Mucosa of stomach (tissue), 1 donor: ENCODE data around the gene GPHB5.
"Not testable (repeated sequence)": the region's sequence is repeated elsewhere in the genome, so short reads cannot be mapped to it uniquely, and the experiment has no call there.

Experiments
- H3K27me3 ChIP-seq: one replicate; pipeline ENCODE4 v1.7.0; 2013; ENCODE audit warnings: mild to moderate bottlenecking, low read length; ENCODE audit not compliant: control insufficient read depth, insufficient read depth
- H3K36me3 ChIP-seq: one replicate; pipeline ENCODE4 v1.7.0; 2013; ENCODE audit warnings: low read length; ENCODE audit not compliant: control insufficient read depth, insufficient read depth
- H3K4me1 ChIP-seq: one replicate; pipeline ENCODE4 v1.7.0; 2013; ENCODE audit warnings: mild to moderate bottlenecking, low read length; ENCODE audit not compliant: control insufficient read depth, insufficient read depth
- H3K4me3 ChIP-seq: one replicate; pipeline ENCODE4 v1.7.0; 2013; ENCODE audit warnings: low read length
- H3K9ac ChIP-seq: one replicate; pipeline ENCODE4 v1.7.0; 2013; ENCODE audit warnings: mild to moderate bottlenecking, low read length, moderate library complexity
- H3K9me3 ChIP-seq: one replicate; pipeline ENCODE4 v1.7.0; 2013; ENCODE audit warnings: mild to moderate bottlenecking, low read length, moderate library complexity; ENCODE audit not compliant: control insufficient read depth
- donor health status: Pancreatic carcinoma.

Gene GPHB5

DNA sequence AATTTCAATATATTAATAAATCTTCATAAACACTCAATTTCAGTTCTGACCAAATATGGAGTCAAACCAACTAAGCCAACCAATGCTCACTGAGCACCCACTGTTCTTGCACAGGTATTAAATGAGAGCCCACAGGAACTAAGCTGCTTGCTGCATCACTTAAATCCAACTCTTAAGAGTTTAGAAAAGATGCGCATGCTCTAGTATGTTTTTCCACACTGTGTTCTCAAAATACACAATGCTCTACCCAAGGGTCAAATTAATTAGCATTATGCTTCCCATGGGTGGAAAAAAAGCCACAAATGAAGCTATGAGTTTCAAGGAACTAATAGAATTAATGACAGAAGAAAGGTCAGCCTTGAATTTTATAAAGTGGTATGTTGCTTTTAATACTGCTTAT is 3.7 kb upstream of the GPHB5 start:
- H3K36me3 ChIP-seq, result no peaks in the 10 kb centered on the region
- H3K9ac ChIP-seq, result no peak overlapping the region
- H3K27me3 ChIP-seq, result no peaks in the 10 kb centered on the region
- no peaks in the 10 kb centered on the region for H3K4me1 ChIP-seq
- H3K9me3 ChIP-seq, result no peaks in the 10 kb centered on the region
- no peak overlapping the region for H3K4me3 ChIP-seq

DNA sequence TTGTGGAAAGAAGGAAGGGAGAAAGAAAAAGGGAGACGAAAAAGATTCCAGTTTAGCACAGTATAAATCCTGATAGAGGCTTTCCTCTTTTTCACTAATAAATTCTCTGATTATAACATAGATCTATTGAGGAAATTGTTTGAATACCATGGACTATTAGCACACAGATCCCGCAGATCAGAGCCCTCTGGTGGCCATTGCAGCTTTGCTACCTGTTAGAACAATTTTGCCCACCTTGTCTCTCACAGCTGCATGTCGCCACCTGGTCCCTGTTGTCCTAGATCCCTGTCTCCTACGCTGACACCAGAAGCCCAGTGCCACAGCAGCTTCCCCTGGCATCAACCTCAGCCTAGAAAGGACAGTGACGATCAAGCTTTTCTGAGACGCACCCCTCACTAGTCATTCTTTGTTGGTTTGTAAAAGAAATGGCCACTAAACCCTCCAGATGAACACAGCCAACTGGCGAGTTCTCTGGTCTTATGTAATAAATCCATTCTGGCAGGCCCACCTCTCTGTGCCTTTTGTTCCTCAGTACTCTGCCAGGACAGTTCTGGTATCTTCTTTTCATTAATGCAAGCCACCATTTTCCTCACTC is 9.9 kb downstream of the GPHB5 start:
- H3K4me3 ChIP-seq, result no peak overlapping the region

DNA sequence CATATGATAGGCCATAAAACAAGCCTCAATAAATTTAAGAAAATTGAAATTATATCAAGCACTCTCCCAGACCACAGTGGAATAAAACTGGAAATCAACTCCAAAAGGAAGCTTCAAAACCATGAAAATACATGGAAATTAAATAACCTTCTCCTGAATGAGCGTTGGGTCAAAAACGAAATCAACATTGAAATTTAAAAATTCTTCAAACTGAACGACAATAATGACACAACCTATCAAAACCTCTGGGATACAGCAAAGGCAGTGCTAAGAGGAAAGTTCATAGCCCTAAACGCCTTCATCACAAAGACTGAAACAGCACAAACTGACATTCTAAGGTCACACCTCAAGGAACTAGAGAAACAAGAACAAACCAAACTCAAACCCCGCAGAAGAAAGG is 14.3 kb downstream of the GPHB5 start:
- H3K9me3 ChIP-seq, H3K27me3 ChIP-seq, H3K9ac ChIP-seq, H3K4me1 ChIP-seq, H3K36me3 ChIP-seq, H3K4me3 ChIP-seq: not testable (repeated sequence)

More for the DNA sequence above, 9.9 kb downstream of the GPHB5 start:
- H3K27me3 ChIP-seq, result no peaks in the 10 kb centered on the region
- H3K9me3 ChIP-seq, result no peaks in the 10 kb centered on the region
- no peaks in the 10 kb centered on the region for H3K36me3 ChIP-seq
- H3K4me1 ChIP-seq, result no peaks in the 10 kb centered on the region
- H3K9ac ChIP-seq, result no peak overlapping the region

DNA sequence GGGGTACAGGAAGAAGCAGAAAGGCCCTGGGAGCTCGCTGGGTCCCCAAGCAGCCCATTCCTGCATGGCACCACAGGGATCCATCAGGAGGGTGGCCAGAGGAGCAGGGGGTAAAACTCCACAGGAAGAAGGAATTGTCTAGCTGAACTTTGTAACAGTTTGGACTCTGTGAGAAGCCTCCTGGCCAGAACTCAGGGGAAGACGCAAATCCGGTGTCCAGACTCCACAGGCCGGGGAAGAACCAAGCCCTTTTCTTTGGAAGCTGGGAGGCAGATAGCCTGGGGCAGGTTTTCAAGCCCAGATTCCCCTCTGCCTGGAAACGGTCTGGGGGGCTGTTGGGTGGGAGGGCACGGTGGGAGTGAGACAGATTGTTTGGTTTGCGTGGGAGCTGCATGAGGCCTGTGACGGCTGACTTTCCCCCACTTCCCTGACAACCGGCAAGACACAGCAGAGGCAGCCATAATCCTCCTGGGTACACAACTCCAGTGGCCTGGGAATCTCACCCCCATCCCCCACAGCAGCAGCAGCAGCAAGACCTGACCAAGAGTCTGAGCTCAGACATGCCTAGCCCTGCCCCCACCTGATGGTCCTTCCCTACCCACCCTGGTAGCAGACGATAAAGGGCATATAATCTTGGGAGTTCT is 16.7 kb downstream of the GPHB5 start:
- Histone ChIP-seq H3K27me3 (no peaks in the 10 kb centered on the region), H3K4me1 (no peaks in the 10 kb centered on the region), H3K36me3 (no peaks in the 10 kb centered on the region), H3K9ac (no peak overlapping the region), H3K4me3 (no peak overlapping the region), H3K9me3 (no peaks in the 10 kb centered on the region)

DNA sequence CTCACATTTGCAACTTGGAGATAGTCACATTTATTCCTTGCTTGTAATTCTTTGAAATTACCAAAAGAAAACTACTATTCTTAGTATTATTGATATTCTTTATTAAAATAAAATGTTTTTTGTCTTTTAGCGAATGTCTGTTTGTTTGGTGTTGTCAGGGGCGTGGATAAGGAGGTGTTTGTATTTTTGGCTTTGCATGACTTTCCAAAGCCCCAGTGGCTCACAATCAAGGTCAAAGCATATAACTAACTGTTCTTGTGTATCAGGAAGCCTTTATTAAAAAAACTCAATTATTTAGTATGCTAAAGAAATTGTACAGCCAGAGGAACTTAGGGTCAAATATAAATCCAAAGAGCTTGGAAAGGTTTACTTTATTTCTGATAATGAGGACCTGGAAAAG is 17.9 kb downstream of the GPHB5 start:
- H3K36me3 ChIP-seq, result no peaks in the 10 kb centered on the region
- no peaks in the 10 kb centered on the region for H3K9me3 ChIP-seq
- no peaks in the 10 kb centered on the region for H3K27me3 ChIP-seq
- H3K4me3 ChIP-seq, result no peak overlapping the region
- H3K4me1 ChIP-seq, result no peaks in the 10 kb centered on the region
- no peak overlapping the region for H3K9ac ChIP-seq

DNA sequence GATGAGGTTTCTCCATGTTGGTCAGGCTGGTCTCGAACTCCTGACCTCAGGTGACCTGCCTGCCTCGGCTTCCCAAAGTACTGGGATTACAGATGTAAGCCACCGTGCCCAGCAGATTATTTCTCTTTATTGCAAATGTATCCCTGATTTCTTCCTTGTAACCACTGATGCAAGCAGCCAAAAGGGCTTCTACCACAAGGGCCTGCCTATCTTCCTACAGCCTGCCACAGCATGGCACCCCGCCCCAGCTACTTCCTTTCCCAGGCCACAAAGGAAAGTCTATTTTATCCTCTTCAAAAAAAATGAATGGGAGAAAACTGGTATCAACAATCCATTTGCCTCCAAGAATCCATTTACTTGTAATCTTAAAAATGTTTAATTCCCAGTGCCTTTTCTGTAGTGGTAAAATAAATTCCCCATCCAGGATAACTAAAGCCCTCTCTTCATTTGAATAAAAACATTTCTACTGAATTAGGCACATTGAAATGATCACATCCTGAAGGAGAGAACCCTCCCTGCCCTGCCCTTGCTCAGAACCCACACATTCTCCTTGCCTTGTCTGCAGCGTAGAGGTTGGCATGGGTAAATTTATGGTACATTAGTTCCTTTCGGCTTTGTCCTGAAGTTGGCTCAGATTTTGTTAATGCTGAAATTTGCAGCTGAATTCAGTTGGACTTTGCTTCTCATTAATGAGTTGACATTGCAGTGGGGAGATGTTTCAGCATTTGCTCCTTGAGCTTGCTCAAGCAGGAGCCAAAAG is 19.2 kb downstream of the GPHB5 start:
- no peaks in the 10 kb centered on the region for H3K27me3 ChIP-seq
- no peak overlapping the region for H3K4me3 ChIP-seq
- no peaks in the 10 kb centered on the region for H3K9me3 ChIP-seq
- no peak overlapping the region for H3K9ac ChIP-seq
- H3K4me1 ChIP-seq, result no peaks in the 10 kb centered on the region
- no peaks in the 10 kb centered on the region for H3K36me3 ChIP-seq

DNA sequence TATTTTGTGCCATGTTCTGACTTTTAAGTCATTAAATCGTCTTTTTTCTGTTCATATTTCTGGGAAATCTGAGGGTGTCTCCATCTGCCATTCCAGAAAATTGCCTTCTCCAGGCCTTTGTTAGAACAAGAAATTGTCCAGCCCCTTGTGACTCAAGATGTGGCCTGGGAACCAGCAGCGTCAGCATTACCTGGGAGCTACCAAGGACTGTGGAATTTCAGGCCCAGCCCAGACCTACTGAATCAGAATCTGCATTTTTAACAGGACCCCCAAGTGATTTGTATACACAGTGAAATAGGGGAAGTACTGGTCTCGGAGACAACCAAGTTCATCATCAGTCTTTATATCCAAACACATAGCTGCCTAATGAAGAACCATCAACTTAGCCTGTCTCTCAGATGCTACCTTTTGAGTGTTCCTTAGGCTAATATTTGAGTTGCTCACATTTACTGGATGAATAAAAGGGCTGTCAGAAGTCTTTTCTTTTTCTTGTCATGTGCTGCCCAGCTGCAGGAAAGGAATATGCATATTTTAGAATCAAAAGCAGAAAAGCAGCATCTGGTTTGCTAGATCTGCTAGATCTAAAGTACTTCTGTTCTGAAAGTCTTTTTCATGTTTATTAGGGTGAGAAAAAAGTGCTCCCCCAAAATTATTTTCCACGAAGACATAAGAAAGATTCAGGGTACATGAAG is 21.2 kb downstream of the GPHB5 start:
- Histone ChIP-seq H3K4me3 (no peak overlapping the region), H3K4me1 (no peaks in the 10 kb centered on the region), H3K36me3 (no peaks in the 10 kb centered on the region), H3K9me3 (no peaks in the 10 kb centered on the region), H3K9ac (no peak overlapping the region), H3K27me3 (no peaks in the 10 kb centered on the region)

DNA sequence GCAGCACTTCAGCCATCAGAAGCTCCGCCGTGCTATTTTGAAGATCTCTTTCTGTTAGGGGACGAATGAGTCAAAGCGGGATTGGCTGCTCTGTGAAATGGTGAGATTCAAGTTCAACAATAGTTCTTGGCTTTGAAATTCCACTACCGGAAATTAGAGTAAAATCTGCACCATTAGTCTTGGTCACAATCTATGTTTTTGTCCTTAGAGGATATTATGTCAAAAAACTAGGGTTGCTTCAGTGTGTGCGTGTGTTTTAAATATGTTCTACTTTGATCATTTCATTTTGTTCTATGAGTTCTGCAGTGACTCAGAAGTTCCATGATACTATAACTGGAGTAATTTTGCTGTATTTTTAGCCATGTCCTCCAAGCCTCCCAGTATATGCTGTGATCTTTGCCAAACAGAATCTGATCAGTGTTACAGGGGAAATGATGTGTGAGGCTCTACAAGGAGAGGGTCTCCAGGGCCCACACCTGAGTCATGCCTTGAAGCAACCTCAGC is 22.6 kb downstream of the GPHB5 start:
- no peaks in the 10 kb centered on the region for H3K36me3 ChIP-seq
- no peaks in the 10 kb centered on the region for H3K27me3 ChIP-seq
- no peaks in the 10 kb centered on the region for H3K9me3 ChIP-seq
- H3K4me1 ChIP-seq, result no peaks in the 10 kb centered on the region
- no peak overlapping the region for H3K4me3 ChIP-seq
- H3K9ac ChIP-seq, result no peak overlapping the region

DNA sequence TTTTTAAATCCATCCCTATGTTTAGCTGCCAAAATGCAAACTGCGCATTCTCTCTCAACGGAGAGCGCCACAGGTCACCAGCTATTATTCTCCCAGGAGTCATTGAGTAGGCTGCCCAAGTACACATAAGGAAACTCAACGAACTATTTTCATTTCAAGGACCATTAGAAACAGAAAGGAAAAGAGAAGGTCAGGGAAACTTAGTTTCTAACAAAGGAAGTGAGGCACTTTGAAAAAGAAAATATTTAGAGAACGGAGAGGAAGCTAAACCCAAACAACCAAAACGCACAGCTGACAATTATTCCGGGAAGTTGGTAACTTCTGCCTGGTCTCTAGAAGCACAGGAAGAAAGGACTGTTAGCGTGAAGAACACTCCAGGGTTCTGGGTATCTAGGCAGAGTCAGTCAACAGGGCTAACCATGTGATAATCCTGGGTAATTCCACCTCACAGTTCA is 23.5 kb downstream of the GPHB5 start:
- H3K4me1 ChIP-seq, result no peaks in the 10 kb centered on the region
- no peaks in the 10 kb centered on the region for H3K9me3 ChIP-seq
- H3K9ac ChIP-seq, result no peak overlapping the region
- H3K4me3 ChIP-seq, result no peak overlapping the region
- H3K27me3 ChIP-seq, result no peaks in the 10 kb centered on the region
- no peaks in the 10 kb centered on the region for H3K36me3 ChIP-seq

DNA sequence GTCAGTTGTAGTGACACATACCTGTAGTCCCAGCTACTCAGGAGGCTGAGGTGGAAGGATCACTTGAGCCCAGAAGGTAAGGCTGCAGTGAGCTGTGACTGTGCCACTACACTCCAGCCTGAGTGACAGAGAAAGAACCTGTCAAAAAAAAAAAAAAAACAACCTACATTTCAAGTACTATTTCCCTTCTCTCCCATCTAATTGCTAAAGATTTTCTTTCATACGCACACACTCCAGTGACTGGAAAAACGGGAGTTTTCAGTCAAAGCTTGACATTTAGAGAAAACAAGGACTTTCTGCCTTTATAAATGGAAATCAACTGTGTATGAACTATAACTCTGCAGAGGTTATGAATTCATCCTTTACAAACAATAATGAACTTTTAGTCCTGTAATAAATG is 25.9 kb downstream of the GPHB5 start:
- Histone ChIP-seq H3K36me3 (no peaks in the 10 kb centered on the region), H3K4me1 (no peaks in the 10 kb centered on the region), H3K9me3 (no peaks in the 10 kb centered on the region), H3K27me3 (no peaks in the 10 kb centered on the region), H3K4me3 (no peak overlapping the region), H3K9ac (no peak overlapping the region)

DNA sequence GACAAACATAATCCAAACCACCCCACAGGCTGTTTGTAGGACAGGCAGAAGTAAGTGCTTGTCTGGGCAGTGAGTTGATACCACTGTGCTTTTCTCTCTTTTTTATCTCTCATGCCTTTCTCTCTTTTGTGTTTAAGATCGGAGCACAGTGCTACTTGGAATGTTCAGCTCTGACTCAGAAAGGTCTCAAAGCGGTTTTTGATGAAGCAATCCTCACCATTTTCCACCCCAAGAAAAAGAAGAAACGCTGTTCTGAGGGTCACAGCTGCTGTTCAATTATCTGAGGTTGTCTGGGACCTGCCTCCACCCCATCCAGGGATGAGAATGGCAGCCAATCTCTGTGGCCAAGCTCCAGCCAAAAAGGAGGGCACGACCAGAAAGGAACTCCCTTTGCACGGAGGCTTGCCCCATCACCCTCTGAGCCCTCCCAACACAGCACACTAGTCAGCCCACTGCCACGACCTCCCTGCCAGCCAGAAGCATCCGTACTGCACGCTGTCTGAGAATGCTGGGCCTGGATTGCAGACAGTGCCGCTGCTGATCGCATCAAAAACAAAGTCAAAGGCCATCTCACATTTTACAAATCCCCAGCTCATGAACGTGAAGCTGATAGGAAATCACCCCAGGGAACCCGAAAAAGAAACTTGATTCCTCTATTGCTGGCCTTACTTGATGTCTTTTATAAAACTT is 27.8 kb downstream of the GPHB5 start:
- Histone ChIP-seq H3K4me1 (no peaks in the 10 kb centered on the region), H3K9me3 (no peaks in the 10 kb centered on the region), H3K36me3 (no peaks in the 10 kb centered on the region), H3K9ac (no peak overlapping the region), H3K4me3 (no peak overlapping the region), H3K27me3 (no peaks in the 10 kb centered on the region)
